Measurements from ENCODE around the gene GDF10. TPM values are rescaled to one million over a fixed set of nuclear protein-coding genes. Genes with fewer than 3 reads are reported as not detected.

Gene GDF10
- total RNA-seq, 1 experiment from 2014 or later: not detected

DNA sequence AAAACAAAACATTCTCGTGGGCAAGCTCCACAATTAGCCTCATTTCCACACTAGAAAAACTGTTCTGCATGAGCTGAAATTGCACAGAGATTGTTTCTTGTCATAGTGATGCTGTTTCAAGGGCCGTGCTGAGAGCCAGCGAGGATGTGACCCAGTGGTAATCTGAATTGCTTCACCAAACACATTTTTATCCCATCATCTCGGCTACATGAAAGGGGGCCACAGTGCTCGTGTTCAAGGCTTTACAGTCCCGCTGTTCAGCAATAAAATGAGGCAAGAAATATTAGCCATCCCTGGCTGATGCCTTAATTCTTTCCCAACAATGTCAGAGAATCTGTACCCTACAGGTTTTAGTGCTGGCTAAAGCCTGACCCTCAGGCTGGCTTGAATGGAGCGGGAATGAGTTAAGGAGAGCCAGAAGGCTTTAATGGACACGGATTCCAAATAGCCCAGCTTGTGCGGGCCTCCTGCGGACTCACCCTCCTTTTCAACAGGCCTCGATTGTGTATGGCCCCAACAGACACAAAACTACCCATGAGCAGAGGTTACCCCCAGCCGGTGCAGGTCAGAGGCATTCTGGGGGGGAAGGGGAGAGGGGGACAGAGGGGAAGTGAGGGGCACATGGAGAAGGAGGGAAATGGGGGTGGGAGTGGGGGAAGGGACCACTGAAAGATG lies 2.0 kb upstream of the GDF10 start:
- ATAC-seq (no peak), DNase-seq (no peak)
- ChIA-PET POLR2A (ENCODE audit: unreplicated experiment) (no interaction called here), CTCF (no interaction called here)
- Histone ChIP-seq H4K20me1 (ENCODE audit: low read length) (no peaks in the 10 kb centered on the region), H3K27me3 (ENCODE audit: low read length) (peaks cover 60% of the 10 kb centered on the region), H3F3A (ENCODE audit: low read length, unreplicated experiment) (no peaks in the 10 kb centered on the region), H3K4me2 (ENCODE audit: low read length) (no peak overlapping the region), H2AFZ (ENCODE audit: low read length) (no peak overlapping the region), H3K9me3 (ENCODE audit: low read length) (no peaks in the 10 kb centered on the region), H3K27ac (ENCODE audit: low read length) (no peak overlapping the region), H3K9me2 (replicated peaks; ENCODE audit: low read length) (no peaks in the 10 kb centered on the region), H3K79me2 (ENCODE audit: low read length) (no peaks in the 10 kb centered on the region), H3K4me3 (ENCODE audit: low read length) (no peak overlapping the region), H3K36me3 (ENCODE audit: low read depth, low read length) (no peaks in the 10 kb centered on the region), H3K4me1 (ENCODE audit: insufficient read depth, low read length) (no peaks in the 10 kb centered on the region), H3K9ac (ENCODE audit: low read length) (no peak overlapping the region)
- TF ChIP-seq, protein P1, sequence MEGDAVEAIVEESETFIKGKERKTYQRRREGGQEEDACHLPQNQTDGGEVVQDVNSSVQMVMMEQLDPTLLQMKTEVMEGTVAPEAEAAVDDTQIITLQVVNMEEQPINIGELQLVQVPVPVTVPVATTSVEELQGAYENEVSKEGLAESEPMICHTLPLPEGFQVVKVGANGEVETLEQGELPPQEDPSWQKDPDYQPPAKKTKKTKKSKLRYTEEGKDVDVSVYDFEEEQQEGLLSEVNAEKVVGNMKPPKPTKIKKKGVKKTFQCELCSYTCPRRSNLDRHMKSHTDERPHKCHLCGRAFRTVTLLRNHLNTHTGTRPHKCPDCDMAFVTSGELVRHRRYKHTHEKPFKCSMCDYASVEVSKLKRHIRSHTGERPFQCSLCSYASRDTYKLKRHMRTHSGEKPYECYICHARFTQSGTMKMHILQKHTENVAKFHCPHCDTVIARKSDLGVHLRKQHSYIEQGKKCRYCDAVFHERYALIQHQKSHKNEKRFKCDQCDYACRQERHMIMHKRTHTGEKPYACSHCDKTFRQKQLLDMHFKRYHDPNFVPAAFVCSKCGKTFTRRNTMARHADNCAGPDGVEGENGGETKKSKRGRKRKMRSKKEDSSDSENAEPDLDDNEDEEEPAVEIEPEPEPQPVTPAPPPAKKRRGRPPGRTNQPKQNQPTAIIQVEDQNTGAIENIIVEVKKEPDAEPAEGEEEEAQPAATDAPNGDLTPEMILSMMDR (conservative IDR thresholded peaks at IDR 0.05; ENCODE audit: low read depth, low read length): no peak
- TF ChIP-seq EZH2 (IDR thresholded peaks at IDR 0.05; ENCODE audit: low read length, unreplicated experiment): no peak
- TF ChIP-seq EZH2phosphoT487 (IDR thresholded peaks at IDR 0.05; ENCODE audit: borderline replicate concordance, low read length): no peak
- intact Hi-C loops (cut with micrococcal nuclease): no loop called here
- BruUV-seq (replicated peaks): no TSS peak

DNA sequence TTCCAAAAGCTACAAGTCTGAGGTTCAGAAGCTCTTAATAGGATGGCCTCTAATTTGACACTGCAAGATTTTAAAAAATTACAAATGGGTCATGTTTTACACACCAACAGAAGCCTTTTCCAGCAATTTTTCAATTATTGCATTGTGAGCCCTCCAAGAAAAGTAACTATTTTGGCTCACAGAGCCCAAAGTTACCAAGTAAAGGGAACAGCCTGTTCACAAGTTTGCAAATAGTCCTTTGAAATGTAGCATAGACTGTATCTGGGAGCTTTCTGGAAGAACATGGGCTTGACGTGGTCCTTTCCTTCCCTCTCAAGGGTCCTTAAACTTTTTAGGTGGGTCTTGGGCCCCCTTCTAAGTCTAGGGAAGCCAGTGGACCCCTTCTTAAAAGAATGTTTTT lies 1.3 kb upstream of the GDF10 start:
- POLR2A ChIA-PET (ENCODE audit: unreplicated experiment): no interaction called here
- DNase-seq (no peak), ATAC-seq (no peak)
- Histone ChIP-seq H2AFZ (ENCODE audit: low read length) (no peak overlapping the region), H3K27me3 (ENCODE audit: low read length) (peaks cover 55% of the 10 kb centered on the region), H3K9me3 (ENCODE audit: low read length) (no peaks in the 10 kb centered on the region), H3F3A (ENCODE audit: low read length, unreplicated experiment) (no peaks in the 10 kb centered on the region), H3K79me2 (ENCODE audit: low read length) (no peaks in the 10 kb centered on the region), H3K27ac (ENCODE audit: low read length) (no peak overlapping the region), H4K20me1 (ENCODE audit: low read length) (no peaks in the 10 kb centered on the region), H3K9ac (ENCODE audit: low read length) (no peak overlapping the region), H3K9me2 (replicated peaks; ENCODE audit: low read length) (no peaks in the 10 kb centered on the region), H3K4me2 (ENCODE audit: low read length) (no peak overlapping the region), H3K4me1 (ENCODE audit: insufficient read depth, low read length) (no peaks in the 10 kb centered on the region), H3K36me3 (ENCODE audit: low read depth, low read length) (no peaks in the 10 kb centered on the region), H3K4me3 (ENCODE audit: low read length) (no peak overlapping the region)
- TF ChIP-seq EZH2 (IDR thresholded peaks at IDR 0.05; ENCODE audit: low read length, unreplicated experiment): no peak
- TF ChIP-seq, protein P1 (conservative IDR thresholded peaks at IDR 0.05; ENCODE audit: low read depth, low read length): no peak
- no peak for TF ChIP-seq EZH2phosphoT487 (IDR thresholded peaks at IDR 0.05; ENCODE audit: borderline replicate concordance, low read length)
- intact Hi-C loops (cut with micrococcal nuclease): no loop called here
- CTCF ChIA-PET: no interaction called here
- BruUV-seq (replicated peaks): no TSS peak

DNA sequence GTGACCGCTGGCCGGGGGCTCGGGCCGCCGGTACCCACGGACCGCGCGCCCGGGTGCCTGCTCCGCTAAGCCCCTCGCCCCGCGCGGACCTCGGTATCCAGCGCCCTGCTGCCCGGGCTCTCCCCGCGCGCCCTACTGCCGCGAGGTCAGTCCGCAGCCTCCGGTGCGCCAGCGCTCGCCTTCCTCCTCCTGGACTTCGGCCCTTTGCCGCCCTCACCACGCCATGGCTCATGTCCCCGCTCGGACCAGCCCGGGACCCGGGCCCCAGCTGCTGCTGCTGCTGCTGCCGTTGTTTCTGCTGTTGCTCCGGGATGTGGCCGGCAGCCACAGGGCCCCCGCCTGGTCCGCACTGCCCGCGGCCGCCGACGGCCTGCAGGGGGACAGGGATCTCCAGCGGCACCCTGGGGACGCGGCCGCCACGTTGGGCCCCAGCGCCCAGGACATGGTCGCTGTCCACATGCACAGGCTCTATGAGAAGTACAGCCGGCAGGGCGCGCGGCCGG lies 483 bp downstream of the GDF10 start:
- no peak overlapping the region for H3K4me3 ChIP-seq (ENCODE audit: low read length)
- H3K27ac ChIP-seq (ENCODE audit: low read length): no peak overlapping the region
- no peaks in the 10 kb centered on the region for H3K4me1 ChIP-seq (ENCODE audit: insufficient read depth, low read length)
- no peaks in the 10 kb centered on the region for H3K9me3 ChIP-seq (ENCODE audit: low read length)
- no peaks in the 10 kb centered on the region for H3F3A ChIP-seq (ENCODE audit: low read length, unreplicated experiment)
- H3K9ac ChIP-seq (ENCODE audit: low read length): no peak overlapping the region
- TF ChIP-seq EZH2 (IDR thresholded peaks at IDR 0.05; ENCODE audit: low read length, unreplicated experiment) (no peak), EZH2phosphoT487 (IDR thresholded peaks at IDR 0.05; ENCODE audit: borderline replicate concordance, low read length) (no peak)
- TF ChIP-seq, protein P1 (conservative IDR thresholded peaks at IDR 0.05; ENCODE audit: low read depth, low read length): no peak
- ATAC-seq (no peak), DNase-seq (no peak)
- ChIA-PET POLR2A (ENCODE audit: unreplicated experiment) (no interaction called here), CTCF (no interaction called here)
- H2AFZ ChIP-seq (ENCODE audit: low read length): no peak overlapping the region
- BruUV-seq (replicated peaks): no TSS peak
- no peaks in the 10 kb centered on the region for H3K79me2 ChIP-seq (ENCODE audit: low read length)
- no peaks in the 10 kb centered on the region for H3K9me2 ChIP-seq (replicated peaks; ENCODE audit: low read length)
- no peak overlapping the region for H3K4me2 ChIP-seq (ENCODE audit: low read length)
- intact Hi-C loops (cut with micrococcal nuclease): no loop called here
- no peaks in the 10 kb centered on the region for H3K36me3 ChIP-seq (ENCODE audit: low read depth, low read length)
- peaks cover 39% of the 10 kb centered on the region for H3K27me3 ChIP-seq (ENCODE audit: low read length)
- H4K20me1 ChIP-seq (ENCODE audit: low read length): no peaks in the 10 kb centered on the region
